Astrocyte of the cerebellum (primary cell): Measurements from ENCODE around the gene FAM13C.

Source experiments
- DNase-seq: peaks from one replicate; pipeline ENCODE4 v3.0.0-alpha.2; 2011; ENCODE audit warnings: low read depth
- H3K4me3 ChIP-seq: 2 replicates; pipeline ENCODE4 v1.5.1; 2011; ENCODE audit warnings: mild to moderate bottlenecking, low read depth, low read length, moderate library complexity
- CTCF ChIP-seq: IDR thresholded peaks from 2 replicates; pipeline ENCODE4 v1.5.1; 2012; ENCODE audit warnings: low read length, low read depth, moderate library complexity, mild to moderate bottlenecking; ENCODE audit errors: missing control alignments
- in situ Hi-C: cut with HindIII; loops from 2 replicates; pipeline ENCODE4 v1.10.0; 2017; ENCODE audit warnings: low sequenced_read_pairs

The FAM13C gene

GRCh38 chr10:59337201-59337652 lies 25.1 kb downstream of the FAM13C start:
- peak; percentile 63 for DNase-seq
- in situ Hi-C loops, result no loop called here
- TF ChIP-seq CTCF, result no peak
- H3K4me3 ChIP-seq, result no peak overlapping the region

- TF ChIP-seq CTCF, result no peak
- peak; percentile 12 for DNase-seq
- H3K4me3 ChIP-seq, result no peak overlapping the region
- in situ Hi-C loops, result no loop called here
Observed at GRCh38 chr10:59336632-59337031, 25.7 kb downstream of the FAM13C start.

- in situ Hi-C loops, result no loop called here
- no peak overlapping the region for H3K4me3 ChIP-seq
- no peak for TF ChIP-seq CTCF
- DNase-seq, result no peak
Observed at GRCh38 chr10:59335497-59335896, 26.9 kb downstream of the FAM13C start.

- H3K4me3 ChIP-seq, result no peak overlapping the region
- no peak for TF ChIP-seq CTCF
- no peak for DNase-seq
- in situ Hi-C loops, result no loop called here
Observed at GRCh38 chr10:59333701-59334100, 28.6 kb downstream of the FAM13C start.

- in situ Hi-C loops, result no loop called here
- H3K4me3 ChIP-seq, result no peak overlapping the region
- no peak for DNase-seq
- no peak for TF ChIP-seq CTCF
Observed at GRCh38 chr10:59332581-59332980, 29.8 kb downstream of the FAM13C start.

- in situ Hi-C loops, result no loop called here
- H3K4me3 ChIP-seq, result no peak overlapping the region
- DNase-seq, result no peak
- no peak for TF ChIP-seq CTCF
Observed at GRCh38 chr10:59331661-59332060, 30.7 kb downstream of the FAM13C start.

- in situ Hi-C loops, result no loop called here
- H3K4me3 ChIP-seq, result no peak overlapping the region
- no peak for DNase-seq
- TF ChIP-seq CTCF, result no peak
Observed at GRCh38 chr10:59325116-59325515, 37.2 kb downstream of the FAM13C start.
